T-helper 1 cell treated with Interleukin-12 subunit alpha and Interleukin-12 subunit beta and Interleukin-4 antibody, amounts not matched to agents 30 μg/mL and 1 μg/mL, for 36 hours (primary cell): ENCODE results near the gene GADD45G.
A peak's percentile ranks its signal among the peaks of the same experiment; 100 is the strongest.

Source experiments
- H3K27ac Mint-ChIP-seq: one replicate; pipeline ENCODE4 v1.8.0; 2021; ENCODE audit warnings: mild to moderate bottlenecking, mixed read lengths
- H3K27me3 Mint-ChIP-seq: one replicate; pipeline ENCODE4 v1.8.0; 2021; ENCODE audit warnings: low read depth, mixed read lengths
- H3K36me3 Mint-ChIP-seq: one replicate; pipeline ENCODE4 v1.8.0; 2021; ENCODE audit warnings: low read depth, mixed read lengths
- H3K4me1 Mint-ChIP-seq: one replicate; pipeline ENCODE4 v1.8.0; 2021; ENCODE audit warnings: low read depth, mixed read lengths
- H3K4me3 Mint-ChIP-seq: one replicate; pipeline ENCODE4 v1.8.0; 2021; ENCODE audit warnings: mild to moderate bottlenecking, moderate library complexity, mixed read lengths
- H3K9me3 Mint-ChIP-seq: one replicate; pipeline ENCODE4 v1.8.0; 2021; ENCODE audit warnings: mixed read lengths

GADD45G gene, protein sequence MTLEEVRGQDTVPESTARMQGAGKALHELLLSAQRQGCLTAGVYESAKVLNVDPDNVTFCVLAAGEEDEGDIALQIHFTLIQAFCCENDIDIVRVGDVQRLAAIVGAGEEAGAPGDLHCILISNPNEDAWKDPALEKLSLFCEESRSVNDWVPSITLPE

DNA sequence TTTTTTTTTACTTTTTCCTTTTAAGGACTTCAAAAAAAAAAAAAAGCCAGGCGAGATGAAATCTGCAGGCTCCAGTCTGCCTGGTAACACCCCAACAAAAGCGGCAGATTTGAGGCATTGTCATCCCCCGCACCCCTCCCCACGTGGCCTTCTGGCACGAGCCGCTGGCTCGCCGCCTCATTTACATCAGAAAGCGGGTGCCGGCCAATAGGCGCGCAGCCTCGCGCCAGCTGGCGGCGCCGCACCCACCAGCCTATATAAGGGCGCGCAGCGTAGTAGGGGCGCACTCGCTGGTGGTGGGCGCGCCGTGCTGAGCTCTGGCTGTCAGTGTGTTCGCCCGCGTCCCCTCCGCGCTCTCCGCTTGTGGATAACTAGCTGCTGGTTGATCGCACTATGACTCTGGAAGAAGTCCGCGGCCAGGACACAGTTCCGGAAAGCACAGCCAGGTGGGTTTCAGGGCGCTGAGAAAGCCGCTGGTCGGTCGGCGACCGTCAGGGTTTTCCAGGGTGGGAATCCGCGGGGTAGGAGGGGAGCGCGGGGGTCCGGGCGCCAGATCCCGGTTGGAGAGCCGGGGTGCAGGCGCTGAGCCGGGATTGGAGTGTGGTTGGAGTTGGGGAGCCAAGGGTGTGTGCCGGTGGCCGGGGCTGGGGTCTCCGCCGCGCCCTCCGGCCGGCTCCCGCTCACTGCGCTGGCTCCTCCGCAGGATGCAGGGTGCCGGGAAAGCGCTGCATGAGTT lies at the start of gene GADD45G:
GADD45G (plus strand) TSS at position 284 of the 736 bp plus-strand sequence; CDS start at position 394, 110 bp downstream.
- peak within 1 kb of the TSS; percentile 97 for H3K4me3 Mint-ChIP-seq
- peaks cover 21% of the 10 kb centered on the region for H3K36me3 Mint-ChIP-seq
- peak within 1 kb of the TSS; percentile 90 for H3K27ac Mint-ChIP-seq
- no peaks in the 10 kb centered on the region for H3K9me3 Mint-ChIP-seq
- peaks cover 28% of the 10 kb centered on the region for H3K4me1 Mint-ChIP-seq
- H3K27me3 Mint-ChIP-seq = peaks cover 8% of the 10 kb centered on the region

DNA sequence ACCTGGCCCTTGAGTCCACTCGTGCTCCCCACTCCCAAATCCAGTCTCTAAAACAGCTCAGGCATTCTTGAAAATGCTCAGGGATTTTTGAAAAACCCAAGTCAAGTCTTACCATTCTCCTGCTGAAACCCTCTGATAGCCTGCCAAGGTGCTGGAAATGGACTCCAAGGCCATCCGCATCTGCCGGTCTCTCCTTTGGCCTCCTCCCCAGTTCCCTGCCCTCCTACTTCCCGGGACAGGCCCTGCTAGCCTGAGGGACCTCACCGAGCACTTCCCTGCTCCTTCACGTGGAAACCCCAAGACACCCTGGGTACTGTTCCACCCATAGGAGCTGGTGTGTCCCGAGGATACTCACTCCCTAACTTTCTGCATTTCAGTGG lies 49.8 kb upstream of the GADD45G start:
- Mint-ChIP-seq H3K4me1 (peaks cover 18% of the 10 kb centered on the region), H3K4me3 (no peak overlapping the region), H3K27ac (no peak overlapping the region)

DNA sequence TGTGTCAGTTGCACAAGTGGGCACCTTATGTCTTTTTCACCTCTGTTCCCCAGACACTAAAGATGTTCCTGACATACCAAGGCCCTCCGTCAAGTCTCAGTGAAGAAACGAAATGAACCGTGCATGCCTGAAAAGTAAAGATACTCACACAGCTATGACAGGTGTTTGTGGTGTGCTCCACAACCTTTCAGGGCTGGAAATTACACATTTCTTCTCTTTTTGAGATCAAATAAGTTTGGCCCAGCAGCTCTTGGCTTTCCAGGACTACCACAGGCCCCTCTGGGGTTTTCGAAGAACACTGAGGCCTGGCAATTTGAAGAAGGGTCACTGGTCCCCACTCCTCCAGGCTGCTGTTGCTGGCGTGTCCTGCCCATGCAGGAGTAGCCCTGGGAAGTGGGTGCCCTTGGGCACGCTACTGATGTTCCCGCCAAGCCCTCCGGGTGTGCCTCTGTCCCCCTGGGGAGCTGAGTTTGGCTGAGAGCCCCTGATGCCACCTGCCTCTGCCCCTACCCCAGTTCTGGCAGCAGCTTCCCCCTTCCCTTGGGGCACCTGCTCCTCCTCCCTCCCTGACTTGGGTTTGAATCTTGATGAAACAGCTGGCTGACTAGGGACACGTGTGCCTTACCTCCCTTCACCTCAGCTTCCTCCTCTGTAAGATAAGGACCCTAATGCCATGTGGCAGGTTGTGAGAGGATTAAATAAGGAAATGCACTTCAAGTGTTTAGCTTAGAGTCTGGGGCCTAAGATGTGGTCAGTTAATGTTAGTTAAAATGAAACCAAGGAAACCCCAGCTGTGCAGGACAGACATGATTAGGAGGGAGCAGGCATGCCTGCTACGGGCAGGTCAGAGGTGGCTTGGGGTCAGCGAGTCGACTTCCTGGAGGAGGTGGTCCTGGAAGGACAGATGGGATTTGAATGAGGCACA lies 49.1 kb upstream of the GADD45G start:
- no peaks in the 10 kb centered on the region for H3K9me3 Mint-ChIP-seq
- H3K27me3 Mint-ChIP-seq = peaks cover 12% of the 10 kb centered on the region
- no peaks in the 10 kb centered on the region for H3K36me3 Mint-ChIP-seq
- no peak overlapping the region for H3K27ac Mint-ChIP-seq
- peaks cover 13% of the 10 kb centered on the region for H3K4me1 Mint-ChIP-seq
- H3K4me3 Mint-ChIP-seq = no peak overlapping the region

More for the DNA sequence above, 49.8 kb upstream of the GADD45G start:
- Mint-ChIP-seq H3K36me3 (no peaks in the 10 kb centered on the region), H3K27me3 (peaks cover 18% of the 10 kb centered on the region), H3K9me3 (no peaks in the 10 kb centered on the region)

DNA sequence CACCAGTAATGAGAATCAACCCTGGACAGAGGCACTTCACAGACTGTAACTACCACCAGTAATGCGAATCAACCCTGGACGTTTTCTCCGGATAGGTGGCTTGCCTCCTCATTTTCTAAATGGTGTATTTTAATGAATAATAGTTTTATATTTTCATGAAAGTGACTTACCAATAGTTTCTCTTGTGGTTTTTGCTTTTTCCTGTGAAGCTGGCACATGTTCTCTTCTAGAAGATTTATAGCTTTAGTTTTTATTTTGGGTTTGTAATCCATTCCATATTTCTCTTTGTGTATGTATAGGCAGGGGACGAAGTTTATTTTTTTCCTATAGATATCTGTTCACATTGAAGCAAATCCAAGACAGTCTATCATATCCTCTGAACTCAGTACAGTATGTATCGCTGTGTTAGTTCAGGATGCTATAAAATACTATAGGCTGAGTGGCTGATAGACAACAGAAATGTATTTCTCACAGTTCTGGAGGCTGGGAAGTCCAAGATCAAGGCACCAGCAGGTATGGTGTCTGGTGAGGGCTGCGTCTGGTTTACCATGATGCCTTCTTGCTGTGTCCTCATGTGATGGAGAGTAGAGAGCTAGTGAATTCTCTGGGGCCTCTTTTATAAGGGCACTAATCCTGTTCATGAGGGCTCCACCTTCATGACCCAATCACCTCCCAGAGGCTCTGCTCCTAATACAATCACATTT lies 46.5 kb upstream of the GADD45G start:
- Mint-ChIP-seq H3K4me1 (peaks cover 13% of the 10 kb centered on the region), H3K36me3 (no peaks in the 10 kb centered on the region), H3K4me3 (no peak overlapping the region), H3K27ac (no peak overlapping the region), H3K27me3 (peaks cover 12% of the 10 kb centered on the region), H3K9me3 (no peaks in the 10 kb centered on the region)

DNA sequence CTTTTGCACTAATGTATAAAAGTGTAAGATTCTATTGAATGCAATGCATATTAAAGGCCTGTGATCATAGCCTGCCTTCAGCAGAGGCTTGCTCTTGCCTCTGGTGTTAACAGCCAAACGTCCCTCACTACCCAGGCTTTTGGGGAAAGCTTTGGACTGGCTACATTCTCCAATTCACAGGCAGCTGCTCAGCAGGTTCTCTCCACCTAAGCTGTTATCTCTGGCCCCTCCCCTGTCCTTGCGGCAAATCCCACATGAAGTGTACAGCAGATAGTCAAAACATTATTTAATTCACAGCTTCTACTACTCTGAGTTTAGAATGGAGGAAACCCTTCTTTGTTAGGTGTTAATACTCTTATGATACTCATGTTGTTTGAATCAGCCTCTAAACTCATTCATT lies 45.9 kb upstream of the GADD45G start:
- no peaks in the 10 kb centered on the region for H3K9me3 Mint-ChIP-seq
- no peaks in the 10 kb centered on the region for H3K36me3 Mint-ChIP-seq
- no peak overlapping the region for H3K4me3 Mint-ChIP-seq
- H3K4me1 Mint-ChIP-seq = peaks cover 13% of the 10 kb centered on the region
- peaks cover 16% of the 10 kb centered on the region for H3K27me3 Mint-ChIP-seq
- no peak overlapping the region for H3K27ac Mint-ChIP-seq

DNA sequence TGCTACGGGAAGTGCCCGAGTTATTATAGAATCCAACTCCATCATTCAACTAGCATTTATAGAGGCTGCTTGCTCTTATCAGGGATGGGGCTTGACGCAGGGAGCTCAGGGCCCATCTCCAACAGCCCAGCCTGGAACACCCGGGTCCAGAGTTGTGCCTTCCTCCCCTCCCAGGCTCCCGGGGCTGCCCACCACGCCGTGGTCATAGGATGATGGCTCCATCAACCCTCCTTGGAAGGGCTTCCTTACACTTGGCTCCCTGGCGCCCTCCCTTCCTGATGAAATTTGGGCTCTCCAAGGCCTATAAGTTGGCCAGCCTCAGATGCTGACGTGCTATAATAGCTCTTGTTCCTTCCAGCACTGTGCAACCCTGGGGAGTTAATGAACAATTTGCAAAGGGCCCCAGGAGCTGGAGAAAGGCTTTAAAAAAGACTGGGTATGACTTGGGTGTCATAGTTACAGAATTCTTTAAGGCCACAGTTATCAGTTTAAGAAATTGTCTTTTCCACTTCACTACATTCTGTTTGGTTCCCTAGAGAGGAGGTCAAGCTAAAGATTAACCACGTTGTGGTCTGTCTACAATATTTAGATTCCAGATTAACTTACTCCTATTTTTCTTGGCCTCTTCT lies 42.5 kb upstream of the GADD45G start:
- Mint-ChIP-seq H3K9me3 (no peaks in the 10 kb centered on the region), H3K4me3 (no peak overlapping the region), H3K27ac (no peak overlapping the region), H3K36me3 (peaks cover 2% of the 10 kb centered on the region), H3K4me1 (peaks cover 2% of the 10 kb centered on the region), H3K27me3 (peaks cover 11% of the 10 kb centered on the region)

DNA sequence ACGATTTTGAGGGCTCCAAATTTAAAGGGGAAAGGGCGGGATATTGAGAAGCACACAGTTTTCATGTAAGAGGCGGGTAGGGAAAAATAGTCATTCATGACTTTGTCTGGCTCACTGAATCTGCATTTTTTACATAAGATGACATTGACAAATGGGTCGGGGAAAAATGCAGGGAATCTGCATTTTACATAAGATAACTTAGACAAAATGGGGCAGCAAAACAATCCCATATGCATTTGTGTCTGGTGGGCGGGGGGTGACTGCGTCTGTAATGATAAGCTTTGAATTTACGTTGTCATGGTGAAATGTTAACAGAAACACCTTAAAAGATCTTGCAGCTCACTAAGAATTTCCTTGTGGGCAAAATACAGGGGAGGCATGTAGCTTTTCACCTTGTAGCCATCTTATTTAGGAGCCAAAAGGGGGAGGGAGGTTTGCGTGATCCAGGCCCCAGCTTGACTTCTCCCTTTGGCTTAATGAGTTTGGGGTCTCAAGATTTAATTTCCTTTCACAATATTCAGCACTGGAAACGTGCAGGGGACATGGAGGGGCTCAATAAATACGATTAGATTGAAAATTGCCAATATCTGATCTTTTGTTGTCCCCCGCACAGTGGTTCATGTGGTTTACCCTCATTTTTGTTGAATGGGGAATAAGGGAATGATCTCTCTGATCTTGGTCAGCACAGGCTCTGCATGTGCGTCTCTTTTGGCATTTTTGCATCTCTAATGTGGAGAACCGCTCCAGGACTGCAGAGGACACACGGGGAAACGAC lies 41.1 kb upstream of the GADD45G start:
- Mint-ChIP-seq H3K27me3 (peaks cover 14% of the 10 kb centered on the region), H3K4me1 (no peaks in the 10 kb centered on the region), H3K9me3 (no peaks in the 10 kb centered on the region), H3K4me3 (no peak overlapping the region), H3K27ac (no peak overlapping the region), H3K36me3 (peaks cover 2% of the 10 kb centered on the region)

DNA sequence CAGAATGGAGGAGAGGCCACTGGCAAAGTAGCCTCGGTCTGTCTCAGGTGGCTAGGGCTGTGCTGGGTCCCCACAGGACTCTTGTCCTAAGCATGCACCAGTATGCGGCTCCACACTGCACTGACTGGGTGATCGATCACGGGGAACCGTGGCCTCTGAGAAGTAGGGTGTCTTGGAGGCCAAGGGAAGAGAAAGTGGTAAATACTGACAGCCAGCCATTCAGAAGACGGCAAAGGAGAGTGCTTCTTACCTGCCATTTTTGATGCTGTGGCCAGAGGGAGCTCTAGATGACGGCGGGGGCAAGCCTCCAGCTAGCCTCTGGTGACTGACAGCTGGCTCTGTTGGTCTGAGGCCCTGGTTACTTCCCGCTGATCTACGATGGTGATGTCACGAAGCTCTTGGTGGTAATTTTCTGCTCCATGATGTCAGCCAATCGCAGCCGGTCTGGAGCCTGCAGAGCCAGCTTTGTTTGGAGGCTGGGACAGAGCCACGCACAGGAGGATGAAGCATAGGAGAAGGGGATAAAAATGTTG lies 40.4 kb upstream of the GADD45G start:
- Mint-ChIP-seq H3K4me3 (no peak overlapping the region), H3K27ac (no peak overlapping the region), H3K27me3 (peaks cover 13% of the 10 kb centered on the region), H3K4me1 (no peaks in the 10 kb centered on the region), H3K9me3 (no peaks in the 10 kb centered on the region), H3K36me3 (peaks cover 2% of the 10 kb centered on the region)

DNA sequence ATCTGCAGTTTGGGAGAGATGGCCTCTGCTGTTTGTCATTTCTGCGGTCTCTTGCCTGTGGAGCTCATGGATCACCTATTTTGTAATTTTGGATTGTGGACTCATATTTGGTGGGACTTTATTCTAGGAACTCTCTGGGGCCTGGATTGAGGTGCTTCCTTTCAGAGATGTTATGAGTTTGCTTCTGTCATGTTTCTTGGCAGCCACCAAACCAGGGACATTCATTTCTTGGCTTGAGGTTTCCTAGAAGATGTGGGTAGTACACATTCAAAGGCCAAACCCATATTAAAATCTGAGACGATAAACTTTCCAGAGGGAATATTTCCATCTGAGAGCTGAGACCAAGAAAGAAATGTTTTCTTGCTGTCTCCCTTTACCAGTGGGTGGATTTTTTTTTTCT lies 37.2 kb upstream of the GADD45G start:
- Mint-ChIP-seq H3K9me3 (no peaks in the 10 kb centered on the region), H3K27me3 (peaks cover 24% of the 10 kb centered on the region), H3K4me3 (no peak overlapping the region), H3K36me3 (peaks cover 2% of the 10 kb centered on the region), H3K27ac (no peak overlapping the region), H3K4me1 (no peaks in the 10 kb centered on the region)

DNA sequence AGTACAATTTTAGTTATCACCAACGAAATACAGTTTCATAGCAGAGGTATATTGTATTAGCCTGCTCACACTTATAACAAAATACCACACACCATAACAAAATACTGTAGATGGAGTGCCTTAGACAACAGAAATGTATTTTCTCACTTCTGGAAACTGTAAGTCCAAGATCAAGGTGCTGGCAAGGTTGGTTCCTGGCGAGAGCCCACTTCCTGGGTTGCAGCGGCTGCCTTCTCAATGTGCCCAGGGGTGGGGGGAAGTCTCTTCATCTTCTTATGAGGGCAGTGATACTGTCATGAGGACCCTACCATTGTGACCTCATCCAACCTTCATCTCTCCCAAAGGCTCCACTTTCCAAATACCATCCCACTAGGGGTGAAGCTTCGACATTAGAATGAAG lies 30.5 kb upstream of the GADD45G start:
- H3K4me1 Mint-ChIP-seq = peaks cover 7% of the 10 kb centered on the region
- H3K27ac Mint-ChIP-seq = no peak overlapping the region
- H3K27me3 Mint-ChIP-seq = peaks cover 70% of the 10 kb centered on the region
- no peaks in the 10 kb centered on the region for H3K36me3 Mint-ChIP-seq
- H3K4me3 Mint-ChIP-seq = no peak overlapping the region
- H3K9me3 Mint-ChIP-seq = peaks cover 3% of the 10 kb centered on the region

DNA sequence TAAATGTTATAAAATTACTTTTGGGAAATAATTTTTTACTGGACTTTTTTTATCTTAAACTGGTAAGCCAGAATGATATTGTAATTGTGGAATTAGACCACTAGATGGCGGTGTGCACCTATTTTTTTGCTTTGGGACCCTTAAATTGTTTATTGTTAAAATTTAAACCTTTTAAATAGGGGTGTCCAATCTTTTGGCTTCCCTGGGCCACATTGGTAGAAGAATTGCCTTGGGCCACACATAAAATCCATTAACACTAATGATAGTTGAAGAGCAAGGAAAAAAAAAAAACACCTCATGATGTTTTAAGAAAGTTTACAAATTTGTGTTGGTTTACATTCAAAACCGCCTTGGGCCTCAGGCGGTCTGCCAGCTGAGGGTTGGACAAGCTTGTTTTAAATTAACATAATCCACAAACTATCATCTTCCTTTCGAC lies 28.4 kb upstream of the GADD45G start:
- H3K36me3 Mint-ChIP-seq = no peaks in the 10 kb centered on the region
- no peak overlapping the region for H3K4me3 Mint-ChIP-seq
- no peak overlapping the region for H3K27ac Mint-ChIP-seq
- H3K27me3 Mint-ChIP-seq = peaks cover 84% of the 10 kb centered on the region
- peaks cover 19% of the 10 kb centered on the region for H3K4me1 Mint-ChIP-seq
- peaks cover 3% of the 10 kb centered on the region for H3K9me3 Mint-ChIP-seq

DNA sequence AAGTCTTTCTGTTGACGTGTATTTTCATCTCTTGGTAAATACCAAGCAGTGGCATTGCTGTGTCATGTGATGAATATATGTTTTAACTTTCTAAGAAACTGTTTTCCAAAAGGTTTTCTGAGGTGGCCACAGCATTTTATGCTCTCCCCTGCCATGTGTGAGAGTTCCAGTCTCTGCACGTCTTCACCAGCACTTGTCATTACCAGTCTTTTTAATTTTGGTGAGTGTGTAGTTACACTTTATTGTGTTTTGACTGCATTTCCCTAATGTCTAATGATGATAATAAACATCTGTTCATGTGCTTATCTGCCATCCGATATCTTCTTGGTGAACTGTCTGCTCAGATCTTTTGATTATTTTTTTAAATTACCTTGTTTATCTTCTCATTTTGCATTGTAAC lies 27.4 kb upstream of the GADD45G start:
- Mint-ChIP-seq H3K27me3 (peaks cover 82% of the 10 kb centered on the region), H3K4me1 (peaks cover 19% of the 10 kb centered on the region), H3K4me3 (no peak overlapping the region), H3K36me3 (no peaks in the 10 kb centered on the region), H3K27ac (no peak overlapping the region), H3K9me3 (peaks cover 3% of the 10 kb centered on the region)

DNA sequence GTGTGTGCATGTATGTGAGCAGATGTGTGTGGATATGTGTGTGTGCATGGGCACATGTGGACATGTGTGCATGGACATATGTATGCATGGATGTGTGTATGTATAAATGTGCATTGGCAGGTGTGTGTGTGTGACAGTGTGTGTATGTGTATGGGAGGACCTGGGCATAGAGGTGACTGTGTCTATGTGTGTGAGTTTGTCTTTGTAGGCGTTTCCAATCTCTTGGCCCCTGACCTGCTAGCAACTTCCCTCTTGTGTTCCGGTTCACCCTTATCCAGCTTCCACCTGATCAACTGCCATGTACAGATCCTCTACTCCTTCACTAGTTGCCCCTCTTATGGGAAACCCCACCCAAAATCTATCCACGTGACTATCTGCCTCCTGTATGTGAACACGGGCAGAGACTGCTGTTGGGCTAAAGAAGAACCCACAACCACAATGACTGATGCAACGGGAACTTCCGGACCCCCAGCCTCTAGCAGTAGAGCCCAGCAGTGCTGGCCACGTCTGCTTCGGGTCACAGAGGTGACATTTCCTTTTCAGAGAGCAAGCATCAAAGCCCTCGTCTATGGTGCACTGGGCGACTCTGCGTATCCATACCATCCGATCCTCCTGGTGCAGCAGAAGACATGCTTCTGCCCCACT lies 24.9 kb upstream of the GADD45G start:
- Mint-ChIP-seq H3K36me3 (peaks cover 1% of the 10 kb centered on the region), H3K27ac (peak overlapping the region; percentile 56), H3K4me3 (no peak overlapping the region), H3K4me1 (peaks cover 16% of the 10 kb centered on the region), H3K27me3 (peaks cover 83% of the 10 kb centered on the region), H3K9me3 (peaks cover 7% of the 10 kb centered on the region)
